Uterus (tissue), 4 donors: ENCODE data around the gene RPN1. TPM values are rescaled to one million over a fixed set of nuclear protein-coding genes. Genes with fewer than 3 reads are reported as not detected.

Experiments used
- DNase-seq, 2 donors: peaks; one replicate each; pipeline ENCODE4 v3.0.0-alpha.2; 2019 to 2020
- H3K27ac ChIP-seq, 2 donors: fragments of 200-600 bp; sonication (generic); 1 replicate in 1 of 2; 2 replicates in 1 of 2; pipeline ENCODE4 v1.5.1; 2016 to 2018
- H3K27me3 ChIP-seq, 2 donors: fragments of 200-600 bp; sonication (generic); one replicate each; pipeline ENCODE4 v1.5.1; 2018 to 2019; ENCODE audit warnings: control low read depth in 1 of 2
- H3K36me3 ChIP-seq, 2 donors: fragments of 200-600 bp; sonication (generic); one replicate each; pipeline ENCODE4 v1.5.1; 2019; ENCODE audit warnings: control low read depth in 1 of 2
- H3K4me1 ChIP-seq, 2 donors: fragments of 200-600 bp; sonication (generic); one replicate each; pipeline ENCODE4 v1.5.1; 2018 to 2019; ENCODE audit warnings: control low read depth in 1 of 2
- H3K4me3 ChIP-seq, 2 donors: fragments of 200-600 bp; sonication (generic); 1 replicate in 1 of 2; 2 replicates in 1 of 2; pipeline ENCODE4 v1.5.1; 2018 to 2019; ENCODE audit warnings: mild to moderate bottlenecking in 1 of 2
- H3K9me3 ChIP-seq, 2 donors: fragments of 200-600 bp; sonication (generic); one replicate each; pipeline ENCODE4 v1.5.1; 2019; ENCODE audit warnings: control low read depth in 1 of 2
- POLR2A ChIP-seq, 2 donors: fragments of 450-650 bp; IDR thresholded peaks; one replicate each; pipeline ENCODE4 v1.6.1; 2016; ENCODE audit warnings: antibody characterized with exemption in 2 of 2, mild to moderate bottlenecking in 1 of 2, moderate library complexity in 1 of 2
- intact Hi-C: fragments of 100-400 bp; cut with DNase I; formaldehyde crosslinking; loops from one replicate; pipeline ENCODE4 v1.15.1; 2023; ENCODE audit warnings: low total_unique reads
- total RNA-seq, 4 donors: library from RNA; depleted of rRNA in 3 of 4; stranded (reverse); fragments of >200 nt in 3 of 4; gene quantifications; one replicate each; pipeline versions ENCODE4 v1.1.0 to v1.2.4, GENCODE V29; 2014 to 2023
- TF ChIP-seq, protein P1 (sequence below), 4 experiments: fragments of 200-600 bp in 2 of 4; fragments of 450-650 bp in 2 of 4; sonication (generic) in 2 of 4; IDR thresholded peaks; one replicate each; pipeline ENCODE4 v1.5.1; 2016 to 2019; ENCODE audit warnings: antibody characterized with exemption in 4 of 4, mild to moderate bottlenecking in 2 of 4, moderate library complexity in 1 of 4
- donor health status: DM: yes; HTN: yes; CAD: no.

Gene RPN1
- total RNA-seq, 4 donors from 2014 or later = 134 to 307 (median 209) TPM

DNA sequence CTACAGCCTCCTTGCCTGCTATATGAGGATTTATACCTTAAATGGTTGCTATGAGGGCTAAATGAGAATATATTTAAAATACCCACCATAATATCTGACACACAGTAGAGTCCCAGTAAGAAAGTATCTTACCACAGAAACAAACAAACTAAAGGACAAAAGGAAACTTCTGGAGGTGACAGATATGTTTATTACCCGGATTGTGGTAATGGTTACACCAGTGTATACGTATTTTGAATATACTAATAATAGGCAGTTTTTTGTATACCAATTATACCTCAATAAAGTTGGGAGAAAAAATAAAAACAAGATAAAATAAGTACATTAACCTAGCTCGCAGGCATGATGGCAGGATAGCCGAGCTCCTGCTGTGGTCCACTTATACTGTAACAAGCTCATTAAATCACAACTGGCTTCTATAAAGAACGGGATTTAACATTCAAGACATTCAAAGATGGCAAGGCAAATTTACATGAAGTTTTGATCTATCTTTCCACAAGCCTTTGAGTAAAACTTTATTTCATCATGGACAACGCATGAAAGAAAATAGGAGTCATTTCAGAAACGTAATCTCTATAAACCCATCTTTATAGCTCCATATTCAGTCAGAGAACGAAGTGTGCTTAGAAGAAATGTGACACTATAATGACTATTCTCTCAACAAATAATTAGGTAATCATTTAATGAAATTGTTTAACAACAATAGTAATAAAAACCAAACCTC, 1.5 kb downstream of the RPN1 start:
- TF ChIP-seq POLR2A (IDR thresholded peaks at IDR 0.05) = no peak
- TF ChIP-seq, protein P1, sequence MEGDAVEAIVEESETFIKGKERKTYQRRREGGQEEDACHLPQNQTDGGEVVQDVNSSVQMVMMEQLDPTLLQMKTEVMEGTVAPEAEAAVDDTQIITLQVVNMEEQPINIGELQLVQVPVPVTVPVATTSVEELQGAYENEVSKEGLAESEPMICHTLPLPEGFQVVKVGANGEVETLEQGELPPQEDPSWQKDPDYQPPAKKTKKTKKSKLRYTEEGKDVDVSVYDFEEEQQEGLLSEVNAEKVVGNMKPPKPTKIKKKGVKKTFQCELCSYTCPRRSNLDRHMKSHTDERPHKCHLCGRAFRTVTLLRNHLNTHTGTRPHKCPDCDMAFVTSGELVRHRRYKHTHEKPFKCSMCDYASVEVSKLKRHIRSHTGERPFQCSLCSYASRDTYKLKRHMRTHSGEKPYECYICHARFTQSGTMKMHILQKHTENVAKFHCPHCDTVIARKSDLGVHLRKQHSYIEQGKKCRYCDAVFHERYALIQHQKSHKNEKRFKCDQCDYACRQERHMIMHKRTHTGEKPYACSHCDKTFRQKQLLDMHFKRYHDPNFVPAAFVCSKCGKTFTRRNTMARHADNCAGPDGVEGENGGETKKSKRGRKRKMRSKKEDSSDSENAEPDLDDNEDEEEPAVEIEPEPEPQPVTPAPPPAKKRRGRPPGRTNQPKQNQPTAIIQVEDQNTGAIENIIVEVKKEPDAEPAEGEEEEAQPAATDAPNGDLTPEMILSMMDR (IDR thresholded peaks at IDR 0.05) = no peak
- Histone ChIP-seq H3K27me3 (no peaks in the 10 kb centered on the region), H3K27ac (peak overlapping the region in 1 of 2 donors; percentile 97), H3K4me3 (peak overlapping the region in 1 of 2 donors; percentile 99), H3K9me3 (no peaks in the 10 kb centered on the region), H3K36me3 (no peaks in the 10 kb centered on the region), H3K4me1 (peaks cover 0 to 4% of the 10 kb centered on the region in 2 donors)
- intact Hi-C loops = no loop called here
- no peak for DNase-seq

DNA sequence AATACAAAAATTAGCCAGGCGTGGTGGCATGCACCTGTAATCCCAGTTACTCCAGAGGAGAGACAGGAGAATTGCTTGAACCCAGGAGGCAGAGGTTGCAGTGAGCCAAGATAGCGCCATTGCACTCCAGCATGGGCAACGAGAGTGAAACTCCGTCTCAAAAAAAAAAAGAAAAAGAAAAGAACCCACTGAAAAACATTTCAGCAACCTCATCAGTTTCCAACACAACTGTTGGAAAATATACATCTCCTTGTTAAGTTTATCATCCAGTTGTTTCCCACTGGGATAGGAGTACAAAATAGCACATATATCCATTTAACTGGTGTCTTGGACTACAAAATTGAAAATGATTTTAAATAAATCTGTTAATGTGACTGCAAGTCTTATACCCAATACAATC, 2.2 kb downstream of the RPN1 start:
- intact Hi-C loops = no loop called here
- H3K27ac ChIP-seq = peak overlapping the region in 1 of 2 donors; percentile 97
- no peaks in the 10 kb centered on the region for H3K36me3 ChIP-seq
- no peak for DNase-seq
- H3K4me3 ChIP-seq = no peak overlapping the region
- H3K4me1 ChIP-seq = peaks cover 0 to 4% of the 10 kb centered on the region in 2 donors
- TF ChIP-seq, protein P1 (IDR thresholded peaks at IDR 0.05) = no peak
- H3K27me3 ChIP-seq = no peaks in the 10 kb centered on the region
- no peaks in the 10 kb centered on the region for H3K9me3 ChIP-seq

DNA sequence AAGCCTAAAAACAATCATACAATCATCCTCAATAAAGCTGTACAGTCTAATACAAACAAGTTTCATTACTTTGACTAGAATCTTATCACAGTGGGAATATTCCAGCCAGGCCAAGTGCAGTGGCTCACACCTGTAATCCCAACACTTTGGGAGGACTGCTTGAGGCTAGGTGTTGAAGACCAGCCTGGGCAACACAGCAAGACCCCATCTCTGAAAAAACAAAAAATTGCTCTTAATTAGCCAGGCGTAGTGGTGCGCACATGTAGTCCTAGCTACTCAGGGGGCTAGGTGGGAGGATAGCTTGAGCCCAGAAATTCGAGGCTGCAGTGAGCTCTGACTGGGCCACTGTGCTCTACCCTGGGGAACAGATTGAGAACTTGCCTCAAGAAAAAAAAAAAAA, 3.3 kb downstream of the RPN1 start:
- intact Hi-C loops = no loop called here
- Histone ChIP-seq H3K36me3 (no peaks in the 10 kb centered on the region), H3K4me1 (peaks cover 0 to 4% of the 10 kb centered on the region in 2 donors), H3K9me3 (no peaks in the 10 kb centered on the region), H3K27ac (no peak overlapping the region), H3K27me3 (no peaks in the 10 kb centered on the region), H3K4me3 (no peak overlapping the region)
- DNase-seq = no peak
- no peak for TF ChIP-seq POLR2A (IDR thresholded peaks at IDR 0.05)
- TF ChIP-seq, protein P1 (IDR thresholded peaks at IDR 0.05) = no peak

DNA sequence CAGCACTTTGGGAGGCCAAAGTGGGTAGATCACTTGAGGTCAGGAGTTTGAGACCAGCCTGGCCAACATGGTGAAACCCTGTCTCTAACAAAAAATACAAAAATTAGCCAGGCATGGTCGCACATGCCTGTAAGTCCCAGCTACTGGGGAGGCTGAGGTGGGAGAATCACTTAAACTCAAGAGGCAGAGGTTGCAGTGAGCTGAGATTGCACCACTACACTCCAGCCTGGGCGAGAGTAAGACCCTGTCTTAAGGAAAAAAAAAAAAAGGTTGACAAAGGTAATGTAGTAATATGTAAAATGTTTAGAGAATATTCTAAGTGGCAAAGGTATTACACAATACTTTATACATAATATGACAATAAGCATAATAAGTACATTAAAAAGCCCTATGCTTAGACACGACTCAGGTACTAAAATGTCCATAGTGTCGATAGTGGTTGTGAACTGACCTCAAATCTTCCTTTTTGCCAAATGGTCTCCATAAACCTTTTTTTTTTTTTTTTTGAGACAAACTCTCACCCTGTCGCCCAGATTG, 16.5 kb downstream of the RPN1 start:
- H3K27me3 ChIP-seq = no peaks in the 10 kb centered on the region
- intact Hi-C loops = no loop called here
- no peaks in the 10 kb centered on the region for H3K4me1 ChIP-seq
- no peak overlapping the region for H3K27ac ChIP-seq
- no peak overlapping the region for H3K4me3 ChIP-seq
- no peaks in the 10 kb centered on the region for H3K9me3 ChIP-seq
- no peak for DNase-seq
- no peaks in the 10 kb centered on the region for H3K36me3 ChIP-seq
- TF ChIP-seq POLR2A (IDR thresholded peaks at IDR 0.05) = no peak
- TF ChIP-seq, protein P1 (IDR thresholded peaks at IDR 0.05) = no peak

DNA sequence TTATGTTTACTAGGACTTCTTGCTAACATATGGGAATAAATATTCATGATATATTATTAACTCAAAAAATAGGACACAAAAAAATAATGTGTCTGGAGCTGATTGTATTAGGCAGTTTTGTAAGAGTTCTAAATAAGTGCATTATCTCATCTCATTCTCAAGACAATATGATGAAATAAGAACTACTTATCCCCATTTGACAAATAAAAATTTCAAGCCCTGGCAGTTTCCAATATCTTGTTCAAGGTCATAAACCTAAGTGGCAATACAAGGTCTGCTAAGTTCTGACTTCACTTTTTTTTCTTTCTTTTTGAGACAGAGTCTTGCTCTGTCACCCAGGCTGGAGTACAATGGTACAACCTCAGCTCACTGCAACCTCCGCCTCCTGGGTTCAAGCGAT, 18.3 kb downstream of the RPN1 start:
- no peaks in the 10 kb centered on the region for H3K4me1 ChIP-seq

More for the DNA sequence above, 18.3 kb downstream of the RPN1 start:
- DNase-seq = no peak
- Histone ChIP-seq H3K27me3 (no peaks in the 10 kb centered on the region), H3K36me3 (no peaks in the 10 kb centered on the region), H3K4me3 (no peak overlapping the region), H3K27ac (no peak overlapping the region), H3K9me3 (no peaks in the 10 kb centered on the region)
- TF ChIP-seq, protein P1 (IDR thresholded peaks at IDR 0.05) = no peak
- no peak for TF ChIP-seq POLR2A (IDR thresholded peaks at IDR 0.05)
- intact Hi-C loops = no loop called here
